ENCODE measurements around the gene RIPOR2. TPM values are rescaled to one million over a fixed set of nuclear protein-coding genes. Genes with fewer than 3 reads are reported as not detected.

RIPOR2 gene
- total RNA-seq, 6 experiments from 2014 or later = 9.1 to 20.7 (median 10.2) TPM

DNA sequence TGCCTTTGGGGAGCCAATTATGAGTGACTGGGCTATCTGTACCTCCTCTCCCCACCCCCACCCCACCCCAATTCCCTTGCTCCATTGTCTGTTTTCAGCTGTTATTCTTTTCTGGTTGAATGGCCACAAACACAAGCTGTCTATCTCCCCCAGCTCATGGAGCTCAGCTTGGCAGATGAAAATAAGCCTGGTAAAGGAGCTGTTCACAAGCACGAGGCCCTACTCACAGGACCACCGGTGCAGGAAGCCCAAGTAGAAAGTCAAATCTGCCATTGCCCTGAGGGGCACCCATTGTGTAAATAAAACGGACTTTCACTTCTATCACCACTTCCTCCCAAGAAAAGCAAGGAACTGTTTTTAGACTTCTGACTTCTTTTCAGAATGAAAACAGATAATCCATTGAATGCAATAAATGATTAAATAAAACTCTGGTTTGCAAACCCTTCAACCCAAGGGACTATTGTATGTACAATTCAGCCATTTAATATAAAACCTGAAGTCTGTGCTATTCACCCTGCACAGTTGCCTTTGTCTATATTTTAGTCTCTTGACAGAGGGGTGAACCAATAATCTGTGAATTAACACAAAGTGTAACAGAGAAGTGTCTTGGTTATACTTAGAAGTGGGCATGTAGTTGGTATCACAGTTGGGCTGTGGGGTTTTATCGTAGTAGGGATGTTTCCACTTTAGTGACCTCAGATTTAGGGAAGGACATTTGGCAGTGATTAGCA lies 27.7 kb downstream of the RIPOR2 start:
- Mint-ChIP-seq H3K4me3 (peak overlapping the region; percentile 93), H3K27me3 (ENCODE audit: insufficient read depth) (peaks cover 12% of the 10 kb centered on the region), H3K9me3 (peaks cover under 1% of the 10 kb centered on the region; the same call in 1 of the 2 replicates), H3K27ac (peak overlapping the region; percentile 56), H3K4me1 (ENCODE audit: low read depth) (peaks cover 60% of the 10 kb centered on the region), H3K36me3 (ENCODE audit: low read depth) (peaks cover 20% of the 10 kb centered on the region)
- DNase-seq = no peak
- TF ChIP-seq, protein P1, sequence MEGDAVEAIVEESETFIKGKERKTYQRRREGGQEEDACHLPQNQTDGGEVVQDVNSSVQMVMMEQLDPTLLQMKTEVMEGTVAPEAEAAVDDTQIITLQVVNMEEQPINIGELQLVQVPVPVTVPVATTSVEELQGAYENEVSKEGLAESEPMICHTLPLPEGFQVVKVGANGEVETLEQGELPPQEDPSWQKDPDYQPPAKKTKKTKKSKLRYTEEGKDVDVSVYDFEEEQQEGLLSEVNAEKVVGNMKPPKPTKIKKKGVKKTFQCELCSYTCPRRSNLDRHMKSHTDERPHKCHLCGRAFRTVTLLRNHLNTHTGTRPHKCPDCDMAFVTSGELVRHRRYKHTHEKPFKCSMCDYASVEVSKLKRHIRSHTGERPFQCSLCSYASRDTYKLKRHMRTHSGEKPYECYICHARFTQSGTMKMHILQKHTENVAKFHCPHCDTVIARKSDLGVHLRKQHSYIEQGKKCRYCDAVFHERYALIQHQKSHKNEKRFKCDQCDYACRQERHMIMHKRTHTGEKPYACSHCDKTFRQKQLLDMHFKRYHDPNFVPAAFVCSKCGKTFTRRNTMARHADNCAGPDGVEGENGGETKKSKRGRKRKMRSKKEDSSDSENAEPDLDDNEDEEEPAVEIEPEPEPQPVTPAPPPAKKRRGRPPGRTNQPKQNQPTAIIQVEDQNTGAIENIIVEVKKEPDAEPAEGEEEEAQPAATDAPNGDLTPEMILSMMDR (IDR thresholded peaks at IDR 0.05) = no peak

DNA sequence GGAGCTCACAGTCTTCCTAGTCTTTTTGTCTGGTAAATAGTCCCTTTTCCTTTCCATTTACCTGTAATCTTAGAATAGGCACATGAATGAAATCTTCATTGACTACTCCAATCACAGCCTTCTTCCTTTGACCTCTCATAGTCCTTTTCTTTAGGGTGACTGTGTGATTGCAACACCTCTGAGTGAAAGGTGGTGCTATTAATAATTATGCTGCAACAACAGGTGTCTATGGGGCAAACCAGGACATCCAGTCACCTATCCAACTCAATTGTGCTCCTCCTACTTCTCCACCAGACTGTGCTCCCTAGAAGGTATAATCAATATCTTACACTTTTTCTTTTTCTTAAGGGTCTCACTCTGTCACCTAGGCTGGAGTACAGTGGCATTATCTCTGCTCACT lies 29.4 kb downstream of the RIPOR2 start:
- H3K36me3 Mint-ChIP-seq (ENCODE audit: low read depth) = peaks cover 28% of the 10 kb centered on the region
- TF ChIP-seq, protein P1 (IDR thresholded peaks at IDR 0.05) = no peak
- H3K27me3 Mint-ChIP-seq (ENCODE audit: insufficient read depth) = peaks cover 12% of the 10 kb centered on the region
- DNase-seq = no peak
- no peak overlapping the region for H3K4me3 Mint-ChIP-seq
- peaks cover 8% of the 10 kb centered on the region; the same call in 1 of the 2 replicates for H3K9me3 Mint-ChIP-seq
- H3K27ac Mint-ChIP-seq = no peak overlapping the region
- peaks cover 69% of the 10 kb centered on the region for H3K4me1 Mint-ChIP-seq (ENCODE audit: low read depth)

DNA sequence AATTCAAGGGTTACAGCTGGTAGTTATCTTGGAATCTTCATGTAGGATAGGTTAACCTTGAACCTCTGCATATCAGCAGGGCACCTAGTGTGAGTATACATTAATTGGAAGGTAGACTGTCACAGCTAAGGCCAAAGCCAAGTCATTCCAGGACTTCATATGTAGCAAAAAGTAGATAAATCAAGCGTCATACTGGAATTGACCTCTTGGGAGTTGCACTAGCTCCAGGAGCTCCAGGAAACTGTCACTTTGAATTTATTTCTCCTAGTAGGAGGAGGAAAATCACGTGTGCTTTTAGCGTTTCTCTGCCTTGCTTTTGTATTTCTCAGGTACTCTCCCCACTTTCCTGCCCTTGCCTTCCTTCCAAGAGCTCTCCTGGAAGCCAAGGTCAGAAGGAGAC lies 30.3 kb downstream of the RIPOR2 start:
- H3K4me3 Mint-ChIP-seq = no peak overlapping the region
- H3K27ac Mint-ChIP-seq = no peak overlapping the region
- peaks cover 35% of the 10 kb centered on the region for H3K36me3 Mint-ChIP-seq (ENCODE audit: low read depth)
- TF ChIP-seq, protein P1 (IDR thresholded peaks at IDR 0.05) = no peak
- DNase-seq = no peak
- peaks cover 8% of the 10 kb centered on the region; the same call in 1 of the 2 replicates for H3K9me3 Mint-ChIP-seq
- H3K27me3 Mint-ChIP-seq (ENCODE audit: insufficient read depth) = peaks cover 9% of the 10 kb centered on the region
- peaks cover 72% of the 10 kb centered on the region for H3K4me1 Mint-ChIP-seq (ENCODE audit: low read depth)

DNA sequence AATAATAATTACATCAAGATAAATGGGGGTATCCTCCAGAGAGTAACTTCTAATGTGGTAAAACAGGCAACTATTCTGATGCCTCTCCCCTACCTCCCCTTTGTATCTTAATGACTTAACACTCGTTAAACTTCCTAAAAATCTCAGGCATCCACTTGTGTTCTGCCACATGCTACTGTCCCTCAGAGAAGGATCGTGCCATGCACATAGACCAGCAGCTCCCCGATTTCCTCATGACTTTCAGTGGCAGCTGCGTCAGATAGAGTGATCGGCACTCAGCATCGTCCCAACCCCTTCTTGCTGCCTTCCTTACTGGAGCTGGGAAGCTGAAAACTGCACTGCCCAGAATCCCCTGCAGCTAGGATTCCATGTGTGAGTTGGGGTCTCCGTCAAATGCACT lies 32.1 kb downstream of the RIPOR2 start:
- Mint-ChIP-seq H3K36me3 (ENCODE audit: low read depth) (peaks cover 35% of the 10 kb centered on the region), H3K27me3 (ENCODE audit: insufficient read depth) (peaks cover 7% of the 10 kb centered on the region), H3K9me3 (peaks cover 8% of the 10 kb centered on the region; the same call in 1 of the 2 replicates), H3K27ac (no peak overlapping the region), H3K4me1 (ENCODE audit: low read depth) (peaks cover 64% of the 10 kb centered on the region), H3K4me3 (no peak overlapping the region; the same call in 1 of the 2 replicates)
- TF ChIP-seq, protein P1 (IDR thresholded peaks at IDR 0.05) = no peak
- no peak for DNase-seq

DNA sequence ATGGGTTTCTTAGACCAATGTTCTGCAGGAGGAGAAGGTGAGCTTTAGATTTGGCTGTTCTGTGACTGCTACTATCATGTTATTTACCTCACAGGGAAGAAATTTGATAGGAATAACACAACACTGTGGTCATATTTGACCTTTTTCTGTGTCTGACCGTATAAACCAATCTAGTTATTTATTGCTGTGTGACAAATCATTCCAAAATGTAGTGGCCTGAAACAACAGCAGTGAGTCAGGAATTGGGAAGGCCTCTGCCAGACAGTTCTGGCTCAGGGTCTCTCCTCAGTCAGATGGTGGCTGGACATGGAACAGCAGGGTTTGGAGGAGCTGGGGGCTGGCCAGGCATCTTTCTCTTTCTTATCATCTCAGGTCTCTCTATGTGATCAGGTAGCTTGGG lies 33.0 kb downstream of the RIPOR2 start:
- peaks cover 35% of the 10 kb centered on the region for H3K36me3 Mint-ChIP-seq (ENCODE audit: low read depth)
- TF ChIP-seq, protein P1 (IDR thresholded peaks at IDR 0.05) = no peak; the same call in 1 of the 2 replicates
- peak overlapping the region; percentile 64; the same call in 1 of the 2 replicates for H3K27ac Mint-ChIP-seq
- peak; percentile 92 for DNase-seq
- H3K27me3 Mint-ChIP-seq (ENCODE audit: insufficient read depth) = peaks cover 7% of the 10 kb centered on the region
- peaks cover 58% of the 10 kb centered on the region for H3K4me1 Mint-ChIP-seq (ENCODE audit: low read depth)
- H3K9me3 Mint-ChIP-seq = peaks cover 8% of the 10 kb centered on the region; the same call in 1 of the 2 replicates
- peak overlapping the region; percentile 19 for H3K4me3 Mint-ChIP-seq
